Activated CD4-positive, CD25-positive, alpha-beta regulatory T cell treated with anti-CD3 and anti-CD28 coated beads, Interleukin-2, amount 50 U/mL, for 72 hours (primary cell): ENCODE measurements around the gene RAMP3.
"Not testable (repeated sequence)": the region's sequence is repeated elsewhere in the genome, so short reads cannot be mapped to it uniquely, and the experiment has no call there.

ENCODE experiments used
- DNase-seq: peaks from one replicate; pipeline ENCODE4 v3.0.0; 2021

Gene RAMP3

GRCh38 chr7:45157653-45158401, at the start of gene RAMP3:
TSS of gene RAMP3 (plus strand) at chr7:45157791. CDS start at chr7:45157829, 38 bp downstream.
- no peak for DNase-seq

- peak; percentile 25 for DNase-seq
Observed at GRCh38 chr7:45108863-45109262, 48.7 kb upstream of the RAMP3 start.

GRCh38 chr7:45111298-45112223, 46.0 kb upstream of the RAMP3 start, which contains the start of gene TBRG4:
TSS of gene TBRG4 (minus strand) at chr7:45111697. CDS start at chr7:45109237, 2,460 bp downstream.
- peak; percentile 94 for DNase-seq

- DNase-seq: no peak
Observed at GRCh38 chr7:45112648-45113047, 44.9 kb upstream of the RAMP3 start.

GRCh38 chr7:45114257-45114656, 43.3 kb upstream of the RAMP3 start:
- DNase-seq: not testable (repeated sequence)

- no peak for DNase-seq
Observed at GRCh38 chr7:45114926-45115325, 42.7 kb upstream of the RAMP3 start.

GRCh38 chr7:45116048-45116447, 41.5 kb upstream of the RAMP3 start:
- no peak for DNase-seq

GRCh38 chr7:45117582-45117981, 40.0 kb upstream of the RAMP3 start:
- DNase-seq: no peak

GRCh38 chr7:45118292-45118691, 39.3 kb upstream of the RAMP3 start:
- no peak for DNase-seq

GRCh38 chr7:45118889-45119331, 38.7 kb upstream of the RAMP3 start:
- DNase-seq: no peak

- no peak for DNase-seq
Observed at GRCh38 chr7:45119550-45119949, 38.0 kb upstream of the RAMP3 start.

GRCh38 chr7:45122975-45123860, 34.4 kb upstream of the RAMP3 start:
- no peak for DNase-seq

GRCh38 chr7:45123913-45124710, 33.5 kb upstream of the RAMP3 start:
- no peak for DNase-seq

GRCh38 chr7:45125193-45125904, 32.2 kb upstream of the RAMP3 start:
- no peak for DNase-seq

GRCh38 chr7:45126201-45126600, 31.4 kb upstream of the RAMP3 start:
- no peak for DNase-seq

- no peak for DNase-seq
Observed at GRCh38 chr7:45126920-45127319, 30.7 kb upstream of the RAMP3 start.

GRCh38 chr7:45129181-45129800, 28.3 kb upstream of the RAMP3 start:
- DNase-seq: no peak

- DNase-seq: no peak
Observed at GRCh38 chr7:45129906-45130305, 27.7 kb upstream of the RAMP3 start.

- no peak for DNase-seq
Observed at GRCh38 chr7:45130910-45131309, 26.7 kb upstream of the RAMP3 start.

GRCh38 chr7:45131891-45132290, 25.7 kb upstream of the RAMP3 start:
- no peak for DNase-seq
